Neuronal stem cell (in vitro differentiated cells): ENCODE results near the gene TNN.

Source experiments
- DNase-seq: peaks from one replicate; pipeline ENCODE4 v3.0.0-alpha.2; 2013; ENCODE audit warnings: low spot score
- H2AFZ ChIP-seq: one replicate; pipeline ENCODE4 v1.6.1; 2013; ENCODE audit warnings: mild to moderate bottlenecking, low read length, inconsistent platforms
- H2AK5ac ChIP-seq: 2 replicates; pipeline ENCODE4 v1.6.1; 2013; ENCODE audit warnings: low read depth, mild to moderate bottlenecking, inconsistent platforms, low read length, moderate library complexity, mixed read lengths
- H2BK120ac ChIP-seq: 2 replicates; pipeline ENCODE4 v1.6.1; 2013; ENCODE audit warnings: low read depth, mild to moderate bottlenecking, inconsistent platforms, low read length, moderate library complexity, mixed read lengths
- H2BK12ac ChIP-seq: one replicate; pipeline ENCODE4 v1.6.1; 2013; ENCODE audit warnings: low read length, inconsistent platforms
- H2BK15ac ChIP-seq: 2 replicates; pipeline ENCODE4 v1.6.1; 2013; ENCODE audit warnings: mild to moderate bottlenecking, low read length, inconsistent platforms, mixed read lengths
- H2BK5ac ChIP-seq: one replicate; pipeline ENCODE4 v1.6.1; 2013; ENCODE audit warnings: inconsistent platforms, mild to moderate bottlenecking, low read length, moderate library complexity
- H3K14ac ChIP-seq: one replicate; pipeline ENCODE4 v1.6.1; 2013; ENCODE audit warnings: low read length, inconsistent platforms
- H3K18ac ChIP-seq: 2 replicates; pipeline ENCODE4 v1.6.1; 2013; ENCODE audit warnings: low read length, inconsistent platforms
- H3K23ac ChIP-seq: 2 replicates; pipeline ENCODE4 v1.6.1; 2013; ENCODE audit warnings: low read depth, mild to moderate bottlenecking, mixed read lengths, low read length, inconsistent platforms; ENCODE audit not compliant: poor library complexity
- H3K27ac ChIP-seq: replicated peaks from 3 replicates; pipeline ENCODE4 v1.5.1; 2013; ENCODE audit warnings: low read length, inconsistent platforms
- H3K27me3 ChIP-seq, 3 experiments: 2 replicates each; pipeline ENCODE4 v1.6.1; 2013; ENCODE audit warnings: low read length in 3 of 3, mild to moderate bottlenecking in 2 of 3, inconsistent platforms in 1 of 3, low read depth in 1 of 3, mixed read lengths in 1 of 3, moderate library complexity in 1 of 3; ENCODE audit not compliant: control insufficient read depth in 3 of 3, insufficient read depth in 3 of 3
- H3K36me3 ChIP-seq, 2 donors: replicated peaks in 1 of 2; 2 replicates each; pipeline ENCODE4 v1.6.1; 2013; ENCODE audit warnings: low read length in 2 of 2; ENCODE audit not compliant: control insufficient read depth in 2 of 2, insufficient read depth in 2 of 2
- H3K4ac ChIP-seq: 2 replicates; pipeline ENCODE4 v1.6.1; 2013; ENCODE audit warnings: inconsistent platforms, mild to moderate bottlenecking, low read length, moderate library complexity
- H3K4me1 ChIP-seq, 2 donors: 1 replicate in 1 of 2; 2 replicates in 1 of 2; pipeline ENCODE4 v1.6.1; 2013; ENCODE audit warnings: low read length in 2 of 2, low read depth in 1 of 2; ENCODE audit not compliant: control insufficient read depth in 2 of 2, insufficient read depth in 1 of 2
- H3K4me2 ChIP-seq: one replicate; pipeline ENCODE4 v1.6.1; 2013; ENCODE audit warnings: mild to moderate bottlenecking, low read length, inconsistent platforms; ENCODE audit not compliant: insufficient read depth, poor library complexity, severe bottlenecking
- H3K4me3 ChIP-seq, 2 donors: 2 replicates each; pipeline ENCODE4 v1.5.1; 2013; ENCODE audit warnings: low read length in 2 of 2, mild to moderate bottlenecking in 2 of 2, inconsistent platforms in 1 of 2, moderate library complexity in 1 of 2
- H3K79me1 ChIP-seq: one replicate; pipeline ENCODE4 v1.6.1; 2013; ENCODE audit warnings: low read depth, mild to moderate bottlenecking, inconsistent platforms, low read length, moderate library complexity
- H3K9ac ChIP-seq: one replicate; pipeline ENCODE4 v1.6.1; 2013; ENCODE audit warnings: mild to moderate bottlenecking, low read depth, low read length, inconsistent platforms; ENCODE audit not compliant: poor library complexity
- H3K9me3 ChIP-seq, 2 donors: replicated peaks in 1 of 2; 2 replicates each; pipeline versions ENCODE3 to v1.6.1; 2013; ENCODE audit warnings: low read length in 2 of 2, mild to moderate bottlenecking in 2 of 2, inconsistent platforms in 1 of 2, low read depth in 1 of 2, mixed read lengths in 1 of 2, moderate library complexity in 1 of 2; ENCODE audit not compliant: control insufficient read depth in 2 of 2, insufficient read depth in 1 of 2
- H4K8ac ChIP-seq: one replicate; pipeline ENCODE4 v1.6.1; 2013; ENCODE audit warnings: low read depth, mild to moderate bottlenecking, inconsistent platforms, low read length, moderate library complexity
- H4K91ac ChIP-seq: one replicate; pipeline ENCODE4 v1.6.1; 2013; ENCODE audit warnings: low read length, low read depth, mild to moderate bottlenecking, inconsistent platforms; ENCODE audit not compliant: poor library complexity
- WGBS, 2 donors: extraction: QIAGEN DNeasy Blood & Tissue Kit; methylation state at CpG; one replicate each; pipeline ENCODE4 v1.1.7; 2013; ENCODE audit warnings: missing lambda C conversion rate in 2 of 2, mixed read lengths in 1 of 2; ENCODE audit not compliant: insufficient read length in 2 of 2, insufficient replicate concordance in 1 of 2; ENCODE audit errors: extremely low coverage in 2 of 2; 5-methylcytosine and 5-hydroxymethylcytosine counted together

TNN gene

GRCh38 chr1:175036476-175036875 lies 31.2 kb upstream of the TNN start:
- Histone ChIP-seq H3K9me3 (no peaks in the 10 kb centered on the region), H2BK5ac (no peak overlapping the region), H3K4me3 (no peak overlapping the region), H3K27ac (no peak overlapping the region), H4K91ac (no peak overlapping the region), H3K27me3 (peaks cover 0 to under 1% (median 0%) of the 10 kb centered on the region in 3 experiments), H3K9ac (no peak overlapping the region), H3K36me3 (no peaks in the 10 kb centered on the region), H2AK5ac (no peak overlapping the region), H3K18ac (no peak overlapping the region), H2AFZ (peak overlapping the region; percentile 8), H2BK12ac (no peak overlapping the region), H4K8ac (no peak overlapping the region), H2BK15ac (no peak overlapping the region), H3K4me2 (no peak overlapping the region), H3K79me1 (no peaks in the 10 kb centered on the region), H2BK120ac (no peak overlapping the region), H3K4ac (no peak overlapping the region), H3K4me1 (peaks cover 0 to 2% of the 10 kb centered on the region in 2 donors), H3K23ac (no peak overlapping the region), H3K14ac (no peak overlapping the region)
- no peak for DNase-seq
- no CpG with 5 or more reads among the region's 3 CpGs for WGBS, 2 donors

- no peak overlapping the region for H2BK15ac ChIP-seq
- H2BK120ac ChIP-seq: no peak overlapping the region
- H4K91ac ChIP-seq: no peak overlapping the region
- no peak overlapping the region for H2AK5ac ChIP-seq
- H2BK5ac ChIP-seq: no peak overlapping the region
- no peak overlapping the region for H3K18ac ChIP-seq
- no peak overlapping the region for H2AFZ ChIP-seq
- DNase-seq: no peak
- H3K23ac ChIP-seq: no peak overlapping the region
- H3K27ac ChIP-seq: no peak overlapping the region
- H2BK12ac ChIP-seq: no peak overlapping the region
- H3K4me3 ChIP-seq: no peak overlapping the region
- no peak overlapping the region for H3K4ac ChIP-seq
- peaks cover 0 to 2% of the 10 kb centered on the region in 2 donors for H3K4me1 ChIP-seq
- H3K36me3 ChIP-seq: no peaks in the 10 kb centered on the region
- H3K79me1 ChIP-seq: no peaks in the 10 kb centered on the region
- H4K8ac ChIP-seq: no peak overlapping the region
- H3K14ac ChIP-seq: no peak overlapping the region
- no peak overlapping the region for H3K4me2 ChIP-seq
- H3K27me3 ChIP-seq: no peaks in the 10 kb centered on the region
- WGBS, 2 donors: no CpG with 5 or more reads among the region's 7 CpGs
- H3K9ac ChIP-seq: no peak overlapping the region
- no peaks in the 10 kb centered on the region for H3K9me3 ChIP-seq
These were observed 30.2 kb upstream of the TNN start for GRCh38 chr1:175037416-175037815.

DNA sequence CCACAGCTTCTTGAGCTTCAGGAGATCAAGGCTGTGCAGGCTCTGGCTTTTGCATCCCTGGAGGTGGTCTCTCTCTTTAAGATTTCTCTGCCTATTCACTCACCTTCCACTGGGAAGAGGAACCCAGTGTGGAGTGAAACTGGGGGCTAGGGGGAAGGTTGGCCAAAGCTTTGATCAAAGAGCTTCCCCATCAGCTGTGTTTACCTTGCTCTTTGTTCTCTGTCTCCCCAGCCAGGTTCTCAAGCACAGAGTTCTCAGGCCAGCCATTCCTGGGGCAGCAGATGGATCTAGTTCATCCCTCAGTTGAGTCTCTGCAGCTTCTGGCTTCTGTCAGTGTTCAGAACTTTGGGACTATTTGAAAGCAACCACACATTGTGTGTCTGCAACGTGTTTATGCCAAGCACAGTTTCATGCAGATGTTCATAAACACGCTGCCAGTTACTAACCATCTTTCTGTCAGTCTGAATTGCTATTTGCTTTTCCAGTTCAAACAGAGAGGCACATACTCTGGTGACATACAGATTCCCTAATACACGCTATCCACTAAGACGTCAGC lies 27.2 kb upstream of the TNN start:
- WGBS, 2 donors: no CpG with 5 or more reads among the region's 4 CpGs
- Histone ChIP-seq H3K18ac (no peak overlapping the region), H4K91ac (no peak overlapping the region), H2BK5ac (no peak overlapping the region), H3K79me1 (no peaks in the 10 kb centered on the region), H3K4me2 (no peak overlapping the region), H3K14ac (no peak overlapping the region), H3K9ac (no peak overlapping the region), H2BK12ac (no peak overlapping the region), H2BK15ac (no peak overlapping the region), H3K4me3 (no peak overlapping the region), H2BK120ac (no peak overlapping the region), H3K23ac (no peak overlapping the region), H4K8ac (no peak overlapping the region), H3K4me1 (peaks cover 7 to 10% of the 10 kb centered on the region in 2 donors), H3K27ac (no peak overlapping the region), H3K27me3 (no peaks in the 10 kb centered on the region), H2AFZ (no peak overlapping the region), H2AK5ac (no peak overlapping the region), H3K9me3 (peaks cover 0 to 4% of the 10 kb centered on the region in 2 donors), H3K4ac (no peak overlapping the region), H3K36me3 (no peaks in the 10 kb centered on the region)
- no peak for DNase-seq

- peaks cover 0 to 4% of the 10 kb centered on the region in 2 donors for H3K9me3 ChIP-seq
- no peak overlapping the region for H3K9ac ChIP-seq
- DNase-seq: no peak
- no peaks in the 10 kb centered on the region for H3K36me3 ChIP-seq
- no peak overlapping the region for H2AFZ ChIP-seq
- H3K14ac ChIP-seq: no peak overlapping the region
- H3K4me2 ChIP-seq: no peak overlapping the region
- H2BK120ac ChIP-seq: no peak overlapping the region
- H3K23ac ChIP-seq: no peak overlapping the region
- H3K27me3 ChIP-seq: no peaks in the 10 kb centered on the region
- no peak overlapping the region for H2BK12ac ChIP-seq
- H3K4ac ChIP-seq: no peak overlapping the region
- no peak overlapping the region for H2AK5ac ChIP-seq
- no peak overlapping the region for H2BK5ac ChIP-seq
- no peak overlapping the region for H3K18ac ChIP-seq
- no peak overlapping the region for H4K91ac ChIP-seq
- H3K4me1 ChIP-seq: peaks cover 7 to 10% of the 10 kb centered on the region in 2 donors
- WGBS, 2 donors: no CpG with 5 or more reads among the region's 3 CpGs
- H2BK15ac ChIP-seq: no peak overlapping the region
- H3K27ac ChIP-seq: no peak overlapping the region
- H3K4me3 ChIP-seq: no peak overlapping the region
- H4K8ac ChIP-seq: no peak overlapping the region
- no peaks in the 10 kb centered on the region for H3K79me1 ChIP-seq
These were observed 25.0 kb upstream of the TNN start for GRCh38 chr1:175042650-175043049.
